Measurements from ENCODE around the gene CPAMD8. TPM values are rescaled to one million over a fixed set of nuclear protein-coding genes. Genes with fewer than 3 reads are reported as not detected.

CPAMD8 gene
- total and polyA plus RNA-seq, 2 donors (not counting 1 experiment from before 2014, with no cell fraction given), result 1.1 to 2.7 TPM

- Histone ChIP-seq H3K27me3 (replicated peaks in 1 of 4; ENCODE audit: control extremely low read depth in 1 of 4, control insufficient read depth in 3 of 4, insufficient read depth in 4 of 4, low read length in 3 of 4) (peaks cover 0 to 11% (median 2%) of the 10 kb centered on the region in 4 experiments), H2AFZ (ENCODE audit: insufficient read depth, low read depth, low read length, poor library complexity, severe bottlenecking) (no peak overlapping the region), H4K20me1 (ENCODE audit: control insufficient read depth, insufficient read depth, low read length, poor library complexity, severe bottlenecking) (no peaks in the 10 kb centered on the region), H3K4me3 (ENCODE audit: control extremely low read depth in 1 of 5, extremely low read depth in 1 of 5, insufficient read depth in 1 of 5, low read depth in 2 of 5, low read length in 4 of 5) (no peak overlapping the region), H3K9me3 (ENCODE audit: control extremely low read depth in 1 of 3, control insufficient read depth in 2 of 3, insufficient read depth in 1 of 3, low read length in 2 of 3) (peaks cover 0 to 4% (median 0%) of the 10 kb centered on the region in 3 donors), H3K9ac (ENCODE audit: low read length) (no peak overlapping the region), H3K36me3 (replicated peaks in 1 of 2; ENCODE audit: control extremely low read depth in 1 of 2, control insufficient read depth in 1 of 2, extremely low read depth in 1 of 2, insufficient read depth in 2 of 2, low read length in 1 of 2) (no peaks in the 10 kb centered on the region), H3K4me1 (ENCODE audit: control insufficient read depth in 2 of 2, insufficient read depth in 2 of 2, low read length in 2 of 2) (peaks cover 25 to 39% of the 10 kb centered on the region in 2 donors), H3K79me2 (ENCODE audit: control insufficient read depth, insufficient read depth, low read length) (no peaks in the 10 kb centered on the region), H3K4me2 (replicated peaks; ENCODE audit: low read depth, low read length, poor library complexity, severe bottlenecking) (no peak overlapping the region), H3K27ac (ENCODE audit: low read length in 2 of 2) (no peak overlapping the region)
- 80% methylated on average over 8 of the region's 12 CpGs for WGBS (ENCODE audit: insufficient coverage)
- CTCF ChIA-PET, result interaction anchor here (1.2 to 1.5 kb wide), 2 partner anchors 62 to 127 kb away, joined by 3 read pairs; no protein-coding TSS in a partner anchor
- H3K4me1 Mint-ChIP-seq, result peaks cover 28% of the 10 kb centered on the region
- TF ChIP-seq EZH2 (IDR thresholded peaks at IDR 0.05; ENCODE audit: borderline replicate concordance, insufficient read depth, low read depth, low read length, poor library complexity, severe bottlenecking) (no peak), CTCF (IDR thresholded peaks at IDR 0.05) (no peak)
- intact Hi-C loops (cut with micrococcal nuclease), result loop anchor here (1.0 to 10.0 kb wide), 2 partner anchors 127 to 406 kb away; partner anchors contain the start of genes ABHD8, DDA1 and MRPL34
- H3K9me3 Mint-ChIP-seq (ENCODE audit: insufficient read depth), result no peaks in the 10 kb centered on the region
- no peak for DNase-seq
- H3K27ac Mint-ChIP-seq, result peak overlapping the region; percentile 59
- H3K27me3 Mint-ChIP-seq, result no peaks in the 10 kb centered on the region
- no peak for ATAC-seq (ENCODE audit: low read depth)
- POLR2A ChIA-PET, result no interaction called here
- peak overlapping the region; percentile 88 for H3K4me3 Mint-ChIP-seq
Observed at GRCh38 chr19:16898361-16899015, 128.1 kb downstream of the CPAMD8 start.

GRCh38 chr19:16897856-16898161 lies 128.8 kb downstream of the CPAMD8 start:
- Mint-ChIP-seq H3K4me1 (peaks cover 34% of the 10 kb centered on the region), H3K9me3 (ENCODE audit: insufficient read depth) (no peaks in the 10 kb centered on the region), H3K4me3 (peak overlapping the region; percentile 88), H3K27me3 (no peaks in the 10 kb centered on the region), H3K27ac (no peak overlapping the region)
- DNase-seq (no peak), ATAC-seq (ENCODE audit: low read depth) (peak; percentile 7)
- peak overlapping the region; percentile 100 for H3K4me2 ChIP-seq (replicated peaks; ENCODE audit: low read depth, low read length, poor library complexity, severe bottlenecking)
- no peaks in the 10 kb centered on the region for H4K20me1 ChIP-seq (ENCODE audit: control insufficient read depth, insufficient read depth, low read length, poor library complexity, severe bottlenecking)
- H3K36me3 ChIP-seq (replicated peaks in 1 of 2; ENCODE audit: control extremely low read depth in 1 of 2, control insufficient read depth in 1 of 2, extremely low read depth in 1 of 2, insufficient read depth in 2 of 2, low read length in 1 of 2), result no peaks in the 10 kb centered on the region
- peak overlapping the region; percentile 84 for H2AFZ ChIP-seq (ENCODE audit: insufficient read depth, low read depth, low read length, poor library complexity, severe bottlenecking)
- POLR2A ChIA-PET, result interaction anchor here (0.6 kb wide), 1 partner anchor 269 kb away, joined by 3 read pairs; no protein-coding TSS in a partner anchor
- peaks cover 32 to 46% of the 10 kb centered on the region in 2 donors for H3K4me1 ChIP-seq (ENCODE audit: control insufficient read depth in 2 of 2, insufficient read depth in 2 of 2, low read length in 2 of 2)
- CTCF ChIA-PET, result interaction anchor here (0.7 to 1.5 kb wide), 2 partner anchors 126 to 370 kb away, joined by 3 read pairs; no protein-coding TSS in a partner anchor
- peak overlapping the region in 4 of 5 experiments; percentile 47 to 84 (median 65) for H3K4me3 ChIP-seq (ENCODE audit: control extremely low read depth in 1 of 5, extremely low read depth in 1 of 5, insufficient read depth in 1 of 5, low read depth in 2 of 5, low read length in 4 of 5)
- 10% methylated on average over 30 of the region's 30 CpGs for WGBS (ENCODE audit: insufficient coverage)
- TF ChIP-seq EZH2 (IDR thresholded peaks at IDR 0.05; ENCODE audit: borderline replicate concordance, insufficient read depth, low read depth, low read length, poor library complexity, severe bottlenecking) (no peak), CTCF (IDR thresholded peaks at IDR 0.05) (no peak)
- H3K27me3 ChIP-seq (replicated peaks in 1 of 4; ENCODE audit: control extremely low read depth in 1 of 4, control insufficient read depth in 3 of 4, insufficient read depth in 4 of 4, low read length in 3 of 4), result peaks cover 0 to 11% (median 2%) of the 10 kb centered on the region in 4 experiments
- no peaks in the 10 kb centered on the region for H3K79me2 ChIP-seq (ENCODE audit: control insufficient read depth, insufficient read depth, low read length)
- intact Hi-C loops (cut with micrococcal nuclease), result loop anchor here (2.0 to 10.0 kb wide), 4 partner anchors 63 to 407 kb away; partner anchors contain the start of genes ABHD8, DDA1, MRPL34 and NWD1
- no peak overlapping the region for H3K27ac ChIP-seq (ENCODE audit: low read length in 2 of 2)
- peaks cover 0 to 4% (median 0%) of the 10 kb centered on the region in 3 donors for H3K9me3 ChIP-seq (ENCODE audit: control extremely low read depth in 1 of 3, control insufficient read depth in 2 of 3, insufficient read depth in 1 of 3, low read length in 2 of 3)
- H3K9ac ChIP-seq (ENCODE audit: low read length), result peak overlapping the region; percentile 72
